ENCODE results near the gene ITIH4.

ITIH4 gene

DNA sequence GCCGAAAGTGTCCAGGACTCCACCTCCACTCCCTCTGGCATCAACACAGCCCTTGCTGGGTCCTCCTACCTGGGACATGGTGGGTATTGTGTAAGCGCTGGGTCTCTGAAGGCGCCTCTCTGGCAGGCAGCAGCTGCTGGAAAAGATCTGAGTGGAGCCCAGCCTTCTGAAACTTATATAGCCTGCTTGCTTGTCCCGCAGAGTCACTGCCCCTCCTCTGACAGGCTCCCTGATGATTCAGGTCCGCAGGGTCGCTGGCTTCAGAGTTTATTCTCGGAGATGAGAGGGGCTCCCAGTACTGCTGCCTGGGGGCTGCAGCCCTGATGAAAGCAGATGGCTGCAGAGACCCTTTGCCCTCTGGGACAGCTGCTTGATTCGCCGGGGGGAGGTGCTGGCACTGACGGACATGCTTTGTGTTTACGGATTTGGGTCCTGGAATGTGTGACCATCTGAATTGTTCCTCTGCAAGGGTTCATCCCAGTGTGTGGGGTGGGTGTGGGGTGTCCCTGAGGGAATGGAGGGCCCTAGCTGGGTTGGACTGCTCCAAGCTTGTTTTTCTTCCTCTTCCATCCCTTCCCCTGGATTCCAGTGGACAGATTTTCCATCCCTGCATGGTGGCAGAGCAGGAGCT is 4.5 kb upstream of the ITIH4 start, which contains the start of gene MUSTN1:
MUSTN1 (minus strand) TSS at position 149 of the 631 bp plus-strand sequence; CDS start at position 78, 71 bp downstream.
- TF ChIP-seq, protein P1, sequence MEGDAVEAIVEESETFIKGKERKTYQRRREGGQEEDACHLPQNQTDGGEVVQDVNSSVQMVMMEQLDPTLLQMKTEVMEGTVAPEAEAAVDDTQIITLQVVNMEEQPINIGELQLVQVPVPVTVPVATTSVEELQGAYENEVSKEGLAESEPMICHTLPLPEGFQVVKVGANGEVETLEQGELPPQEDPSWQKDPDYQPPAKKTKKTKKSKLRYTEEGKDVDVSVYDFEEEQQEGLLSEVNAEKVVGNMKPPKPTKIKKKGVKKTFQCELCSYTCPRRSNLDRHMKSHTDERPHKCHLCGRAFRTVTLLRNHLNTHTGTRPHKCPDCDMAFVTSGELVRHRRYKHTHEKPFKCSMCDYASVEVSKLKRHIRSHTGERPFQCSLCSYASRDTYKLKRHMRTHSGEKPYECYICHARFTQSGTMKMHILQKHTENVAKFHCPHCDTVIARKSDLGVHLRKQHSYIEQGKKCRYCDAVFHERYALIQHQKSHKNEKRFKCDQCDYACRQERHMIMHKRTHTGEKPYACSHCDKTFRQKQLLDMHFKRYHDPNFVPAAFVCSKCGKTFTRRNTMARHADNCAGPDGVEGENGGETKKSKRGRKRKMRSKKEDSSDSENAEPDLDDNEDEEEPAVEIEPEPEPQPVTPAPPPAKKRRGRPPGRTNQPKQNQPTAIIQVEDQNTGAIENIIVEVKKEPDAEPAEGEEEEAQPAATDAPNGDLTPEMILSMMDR (IDR thresholded peaks at IDR 0.05; ENCODE audit: low read depth, low read length): no peak
- H3K4me3 ChIP-seq (ENCODE audit: low read depth, low read length): no peak within 1 kb of the TSS

DNA sequence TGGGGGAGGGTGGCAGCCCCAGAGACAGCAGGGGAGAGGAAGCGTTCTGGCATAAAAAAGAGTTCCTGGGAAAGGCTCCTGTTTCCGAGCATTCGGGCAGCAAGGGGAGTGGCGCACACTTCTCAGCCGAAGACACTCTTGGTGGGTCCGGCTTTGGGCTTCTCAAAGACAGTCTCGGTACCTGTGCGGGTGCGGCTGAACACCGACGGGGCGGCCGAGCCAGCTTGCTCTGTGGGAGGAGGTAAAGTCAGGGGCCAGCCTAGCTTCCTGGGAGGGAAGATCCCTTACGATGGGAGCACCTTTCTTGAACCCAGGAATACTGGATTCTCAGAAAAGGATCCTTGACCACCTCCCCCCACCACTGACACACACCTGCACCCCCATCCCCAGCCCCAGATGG is 2.7 kb upstream of the ITIH4 start:
- TF ChIP-seq, protein P1 (IDR thresholded peaks at IDR 0.05; ENCODE audit: low read depth, low read length): no peak
- H3K4me3 ChIP-seq (ENCODE audit: low read depth, low read length): no peak overlapping the region

DNA sequence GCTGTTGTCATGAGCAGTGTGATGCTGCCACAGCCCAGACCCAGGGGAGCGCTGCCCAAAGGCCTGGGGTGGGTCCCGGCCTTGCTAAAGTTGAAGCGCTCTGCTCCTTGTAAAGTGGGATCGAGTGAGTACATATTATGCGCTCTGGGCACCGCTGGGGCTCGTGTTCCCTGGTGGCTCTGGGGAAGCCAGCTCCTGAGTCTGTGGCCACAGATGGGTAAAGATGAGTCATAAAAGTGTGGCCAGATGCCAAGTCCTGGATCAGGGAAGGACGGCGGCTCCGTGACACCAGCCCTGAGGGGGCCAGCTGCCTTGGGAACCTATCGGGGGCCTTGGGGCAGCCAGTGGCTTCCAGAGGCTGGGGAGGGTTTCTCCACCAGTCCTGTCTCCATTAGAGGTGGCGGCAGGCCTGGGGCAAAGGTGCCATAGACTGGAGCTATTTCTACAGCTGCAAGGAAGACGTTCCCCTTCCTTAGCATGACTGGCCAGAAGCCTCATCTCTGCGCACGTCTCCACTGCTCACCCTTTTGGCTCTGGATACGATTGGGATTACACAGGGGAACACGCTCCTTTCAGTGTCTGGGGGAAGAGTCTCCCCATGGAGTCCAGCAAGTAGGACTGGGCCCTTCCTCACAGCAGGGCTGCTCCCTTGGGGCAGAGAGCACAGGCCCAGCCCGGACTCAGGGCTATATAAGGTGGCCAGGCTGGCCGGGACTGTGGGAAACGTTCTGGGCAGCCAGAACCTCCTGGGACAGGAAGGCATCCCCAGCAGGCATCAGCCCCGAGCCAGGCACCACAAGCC is 1.2 kb upstream of the ITIH4 start:
- no peak overlapping the region for H3K4me3 ChIP-seq (ENCODE audit: low read depth, low read length)
- TF ChIP-seq, protein P1 (IDR thresholded peaks at IDR 0.05; ENCODE audit: low read depth, low read length): no peak

DNA sequence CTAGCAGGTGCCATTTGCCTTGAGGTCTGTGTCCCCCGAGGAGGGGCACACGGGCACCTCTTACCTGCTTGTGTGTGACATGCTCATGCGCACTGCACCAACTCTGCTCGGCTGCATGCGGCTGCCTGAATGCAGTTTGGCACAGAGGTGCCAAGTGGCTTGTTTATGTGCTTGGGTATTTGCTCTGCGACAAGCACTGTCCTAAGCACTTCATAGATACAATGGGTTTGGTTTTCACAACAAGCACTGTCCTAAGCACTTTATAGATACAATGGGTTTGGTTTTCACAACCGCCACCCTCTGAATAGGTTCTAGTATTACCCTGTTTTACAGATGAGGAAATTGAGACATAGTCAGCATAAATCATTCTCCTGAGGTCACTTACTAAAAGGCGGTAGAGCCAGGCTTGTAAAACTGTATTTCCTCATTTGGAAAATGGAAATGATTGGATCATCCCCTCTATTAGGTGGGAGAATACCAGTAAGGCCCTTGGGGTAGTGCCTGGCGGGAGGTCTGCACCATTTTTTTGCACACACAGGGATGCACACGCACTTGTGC is 487 bp downstream of the ITIH4 start:
- TF ChIP-seq, protein P1 (IDR thresholded peaks at IDR 0.05; ENCODE audit: low read depth, low read length): no peak
- no peak overlapping the region for H3K4me3 ChIP-seq (ENCODE audit: low read depth, low read length)

DNA sequence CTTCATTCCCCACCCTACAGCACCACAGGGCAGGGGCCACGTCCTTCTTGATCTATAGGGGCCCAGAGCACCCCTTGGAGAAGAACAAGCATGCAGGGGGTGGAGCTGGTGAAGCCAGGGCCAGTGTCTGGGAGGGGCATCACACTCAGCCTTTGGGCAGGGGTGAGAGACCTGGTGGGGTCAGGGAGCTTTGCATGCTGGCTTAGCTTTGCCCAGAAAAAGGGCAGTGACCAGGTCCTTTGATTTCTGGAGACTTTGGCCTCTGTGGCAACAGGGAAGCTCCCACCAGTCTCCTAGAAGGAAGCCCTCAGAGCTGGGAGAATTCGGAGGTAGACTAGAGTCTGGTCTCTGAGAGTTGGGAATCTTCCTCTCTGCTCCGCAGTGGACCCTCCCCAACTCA is 990 bp downstream of the ITIH4 start:
- H3K4me3 ChIP-seq (ENCODE audit: low read depth, low read length): no peak overlapping the region
- TF ChIP-seq, protein P1 (IDR thresholded peaks at IDR 0.05; ENCODE audit: low read depth, low read length): no peak

DNA sequence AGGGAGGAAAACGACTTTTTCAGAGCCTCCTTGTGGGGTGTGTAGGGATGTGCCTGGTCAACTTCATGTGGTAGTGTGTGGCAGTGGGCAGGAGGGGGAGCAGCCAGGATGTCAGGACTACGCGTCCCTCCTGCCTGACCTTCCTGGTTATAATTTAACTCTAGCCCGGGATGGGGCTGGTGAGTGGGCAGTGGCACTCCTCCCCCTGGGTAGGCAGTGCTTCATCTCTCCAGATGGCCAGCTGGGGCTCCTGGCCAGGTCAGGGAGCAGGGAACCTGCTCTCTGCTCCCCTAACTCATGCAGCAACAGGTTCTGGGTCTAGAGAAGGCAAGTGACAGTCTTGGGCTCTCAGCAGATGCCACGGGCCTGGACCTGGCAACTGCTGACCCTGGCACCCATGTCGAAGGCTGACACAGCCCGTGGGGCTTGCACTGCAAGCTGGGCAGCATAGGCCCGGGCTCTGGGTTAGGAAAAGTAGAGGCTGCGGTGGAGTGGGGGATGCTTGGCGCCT is 2.6 kb downstream of the ITIH4 start:
- no peak overlapping the region for H3K4me3 ChIP-seq (ENCODE audit: low read depth, low read length)
- TF ChIP-seq, protein P1 (IDR thresholded peaks at IDR 0.05; ENCODE audit: low read depth, low read length): no peak

DNA sequence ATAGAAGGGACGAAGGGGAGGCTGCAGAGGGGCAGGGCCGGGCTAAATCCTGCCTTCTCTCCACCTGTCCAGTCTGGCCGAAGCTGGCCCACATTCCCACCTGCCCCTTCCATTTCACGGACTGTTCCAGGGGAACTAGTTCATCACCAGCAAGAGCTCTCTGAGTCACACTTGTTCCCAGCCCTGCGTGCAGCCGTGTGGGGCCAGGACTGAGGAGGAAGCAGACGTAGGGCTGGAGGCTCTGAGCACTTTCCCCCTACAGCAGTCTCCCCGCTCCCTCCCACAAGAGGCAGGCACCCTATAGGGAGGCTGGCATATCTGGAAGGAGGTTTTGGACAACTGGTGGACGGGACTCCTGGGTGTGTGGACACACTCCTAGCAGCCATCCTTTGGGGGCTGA is 3.0 kb downstream of the ITIH4 start:
- no peak overlapping the region for H3K4me3 ChIP-seq (ENCODE audit: low read depth, low read length)
- TF ChIP-seq, protein P1 (IDR thresholded peaks at IDR 0.05; ENCODE audit: low read depth, low read length): no peak
